Kidney epithelial cell (primary cell): ENCODE measurements around the gene POU4F3. TPM values are rescaled to one million over a fixed set of nuclear protein-coding genes. Genes with fewer than 3 reads are reported as not detected.
"Not testable (repeated sequence)": the region's sequence is repeated elsewhere in the genome, so short reads cannot be mapped to it uniquely, and the experiment has no call there.

ENCODE experiments used
- DNase-seq: peaks from one replicate; pipeline ENCODE4 v3.0.0-alpha.2; 2010; ENCODE audit warnings: low read depth
- H3K27me3 ChIP-seq: 2 replicates; pipeline ENCODE4 v1.6.0; 2011; ENCODE audit warnings: low read length; ENCODE audit not compliant: control insufficient read depth, insufficient read depth
- H3K36me3 ChIP-seq: 2 replicates; pipeline ENCODE4 v1.5.1; 2011; ENCODE audit warnings: low read length; ENCODE audit not compliant: control insufficient read depth, insufficient read depth
- H3K4me3 ChIP-seq: 2 replicates; pipeline ENCODE4 v1.5.1; 2011; ENCODE audit warnings: low read depth, mild to moderate bottlenecking, control low read depth, low read length
- total RNA-seq: library from RNA; depleted of rRNA; stranded (reverse); fragments of >200 nt; gene quantifications from 2 replicates; pipeline ENCODE4 v1.2.3, GENCODE V29; 2015
- TF ChIP-seq, protein P1 (sequence below): IDR thresholded peaks from 2 replicates; pipeline ENCODE4 v1.5.1; 2011; ENCODE audit warnings: mild to moderate bottlenecking, moderate library complexity, low read length, control low read depth, inconsistent platforms; ENCODE audit not compliant: insufficient read depth, poor library complexity, severe bottlenecking

POU4F3 gene, protein sequence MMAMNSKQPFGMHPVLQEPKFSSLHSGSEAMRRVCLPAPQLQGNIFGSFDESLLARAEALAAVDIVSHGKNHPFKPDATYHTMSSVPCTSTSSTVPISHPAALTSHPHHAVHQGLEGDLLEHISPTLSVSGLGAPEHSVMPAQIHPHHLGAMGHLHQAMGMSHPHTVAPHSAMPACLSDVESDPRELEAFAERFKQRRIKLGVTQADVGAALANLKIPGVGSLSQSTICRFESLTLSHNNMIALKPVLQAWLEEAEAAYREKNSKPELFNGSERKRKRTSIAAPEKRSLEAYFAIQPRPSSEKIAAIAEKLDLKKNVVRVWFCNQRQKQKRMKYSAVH
- total RNA-seq, result not detected in 2 replicates

DNA sequence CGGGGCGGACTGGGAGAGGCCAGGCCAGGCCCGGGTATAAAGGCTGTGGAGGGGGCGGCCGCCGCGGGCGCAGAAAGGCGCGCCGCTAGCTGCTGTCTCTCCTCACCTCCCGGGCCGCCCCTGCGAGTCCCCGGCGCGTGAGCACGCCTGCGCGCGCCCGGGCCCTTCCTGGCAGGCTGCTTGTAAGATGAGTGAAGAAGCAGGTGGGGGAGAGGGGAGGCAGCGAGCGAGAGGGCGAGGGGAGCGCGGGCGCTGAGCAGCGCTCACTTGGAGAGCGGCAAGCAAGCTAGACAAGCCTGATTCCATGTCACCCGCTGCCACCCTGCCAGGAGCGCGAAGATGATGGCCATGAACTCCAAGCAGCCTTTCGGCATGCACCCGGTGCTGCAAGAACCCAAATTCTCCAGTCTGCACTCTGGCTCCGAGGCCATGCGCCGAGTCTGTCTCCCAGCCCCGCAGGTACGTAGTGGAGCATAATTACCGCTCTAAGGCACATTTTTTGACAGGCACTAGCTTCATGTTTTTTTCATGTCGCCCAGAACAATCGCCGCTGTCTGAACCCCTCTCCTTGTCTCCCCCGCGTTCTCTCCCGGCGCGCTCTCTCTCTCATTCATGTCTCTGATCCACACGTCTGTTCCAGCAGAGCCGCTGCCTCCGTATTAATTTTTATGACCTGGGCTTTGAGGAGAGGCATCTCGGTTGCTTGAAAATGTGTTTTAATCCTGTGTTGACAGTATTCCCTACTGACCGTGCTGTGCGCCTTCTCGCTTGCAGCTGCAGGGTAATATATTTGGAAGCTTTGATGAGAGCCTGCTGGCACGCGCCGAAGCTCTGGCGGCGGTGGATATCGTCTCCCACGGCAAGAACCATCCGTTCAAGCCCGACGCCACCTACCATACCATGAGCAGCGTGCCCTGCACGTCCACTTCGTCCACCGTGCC lies at the start of gene POU4F3:
TSS of gene POU4F3 (plus strand) at position 66 of the 941 bp plus-strand sequence. CDS start at position 340, 274 bp downstream.
- no peak within 1 kb of the TSS for H3K4me3 ChIP-seq
- DNase-seq, result no peak
- TF ChIP-seq, protein P1, sequence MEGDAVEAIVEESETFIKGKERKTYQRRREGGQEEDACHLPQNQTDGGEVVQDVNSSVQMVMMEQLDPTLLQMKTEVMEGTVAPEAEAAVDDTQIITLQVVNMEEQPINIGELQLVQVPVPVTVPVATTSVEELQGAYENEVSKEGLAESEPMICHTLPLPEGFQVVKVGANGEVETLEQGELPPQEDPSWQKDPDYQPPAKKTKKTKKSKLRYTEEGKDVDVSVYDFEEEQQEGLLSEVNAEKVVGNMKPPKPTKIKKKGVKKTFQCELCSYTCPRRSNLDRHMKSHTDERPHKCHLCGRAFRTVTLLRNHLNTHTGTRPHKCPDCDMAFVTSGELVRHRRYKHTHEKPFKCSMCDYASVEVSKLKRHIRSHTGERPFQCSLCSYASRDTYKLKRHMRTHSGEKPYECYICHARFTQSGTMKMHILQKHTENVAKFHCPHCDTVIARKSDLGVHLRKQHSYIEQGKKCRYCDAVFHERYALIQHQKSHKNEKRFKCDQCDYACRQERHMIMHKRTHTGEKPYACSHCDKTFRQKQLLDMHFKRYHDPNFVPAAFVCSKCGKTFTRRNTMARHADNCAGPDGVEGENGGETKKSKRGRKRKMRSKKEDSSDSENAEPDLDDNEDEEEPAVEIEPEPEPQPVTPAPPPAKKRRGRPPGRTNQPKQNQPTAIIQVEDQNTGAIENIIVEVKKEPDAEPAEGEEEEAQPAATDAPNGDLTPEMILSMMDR, result no peak
- H3K36me3 ChIP-seq, result no peaks in the 10 kb centered on the region
- peaks cover 87% of the 10 kb centered on the region for H3K27me3 ChIP-seq

- no peaks in the 10 kb centered on the region for H3K27me3 ChIP-seq
- TF ChIP-seq, protein P1, result no peak
- DNase-seq, result no peak
- H3K4me3 ChIP-seq, result no peak overlapping the region
- no peaks in the 10 kb centered on the region for H3K36me3 ChIP-seq
Observed at GRCh38 chr5:146290318-146290717, 48.3 kb upstream of the POU4F3 start.

DNA sequence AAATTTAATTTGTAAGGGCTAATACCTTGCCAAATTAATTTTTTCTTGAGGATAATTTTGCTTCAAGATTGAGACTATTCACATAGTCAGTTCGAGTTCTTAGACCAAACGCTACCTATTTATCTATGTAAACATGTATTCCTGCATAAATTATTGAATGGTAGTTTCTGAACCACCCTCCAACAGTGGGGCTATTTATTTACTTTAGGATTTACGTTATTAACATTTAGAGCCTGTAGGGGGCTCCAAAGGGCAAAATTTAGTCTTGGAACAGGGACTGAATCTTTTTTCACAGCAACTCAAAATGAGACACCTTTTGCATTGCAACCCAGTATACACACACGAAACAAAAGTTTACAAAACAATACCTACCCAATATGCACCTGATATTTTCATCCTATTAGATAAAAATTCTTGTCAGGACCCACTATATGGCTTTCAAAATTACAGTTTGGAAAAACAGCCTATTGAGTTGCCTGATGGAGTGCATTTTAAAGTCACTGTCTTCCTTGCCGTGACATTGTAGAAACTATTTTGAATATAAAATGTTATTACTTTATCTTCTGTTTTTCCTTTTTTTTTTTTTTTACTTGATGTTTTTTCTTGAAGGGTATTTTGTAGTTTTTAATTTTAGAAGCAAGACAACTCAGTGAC lies 47.1 kb upstream of the POU4F3 start:
- peak; percentile 18 for DNase-seq
- no peak overlapping the region for H3K4me3 ChIP-seq
- TF ChIP-seq, protein P1, result peak; percentile 62

DNA sequence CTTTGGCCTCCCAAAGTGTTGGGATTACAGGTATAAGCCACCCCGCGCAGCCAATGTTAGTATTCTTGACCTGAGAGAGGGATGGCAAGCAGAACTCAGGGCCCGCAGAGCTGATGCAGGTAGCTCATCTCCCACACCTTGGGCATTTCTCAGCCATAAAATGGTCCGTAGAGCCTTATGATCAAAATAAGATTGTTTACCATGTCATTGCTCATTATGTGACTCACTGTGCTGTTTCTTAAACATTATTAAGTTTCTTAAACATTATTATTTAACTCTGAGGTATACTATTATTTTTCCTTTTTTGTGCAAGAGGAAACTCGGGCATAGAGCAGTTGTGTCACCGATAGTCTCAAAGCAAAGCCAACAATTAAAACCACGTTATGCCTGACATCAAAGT lies 42.4 kb upstream of the POU4F3 start:
- DNase-seq, result no peak
- TF ChIP-seq, protein P1, result no peak
- H3K36me3 ChIP-seq, result no peaks in the 10 kb centered on the region
- H3K4me3 ChIP-seq, result no peak overlapping the region
- no peaks in the 10 kb centered on the region for H3K27me3 ChIP-seq

More for the DNA sequence above, 47.1 kb upstream of the POU4F3 start:
- Histone ChIP-seq H3K36me3 (no peaks in the 10 kb centered on the region), H3K27me3 (no peaks in the 10 kb centered on the region)

DNA sequence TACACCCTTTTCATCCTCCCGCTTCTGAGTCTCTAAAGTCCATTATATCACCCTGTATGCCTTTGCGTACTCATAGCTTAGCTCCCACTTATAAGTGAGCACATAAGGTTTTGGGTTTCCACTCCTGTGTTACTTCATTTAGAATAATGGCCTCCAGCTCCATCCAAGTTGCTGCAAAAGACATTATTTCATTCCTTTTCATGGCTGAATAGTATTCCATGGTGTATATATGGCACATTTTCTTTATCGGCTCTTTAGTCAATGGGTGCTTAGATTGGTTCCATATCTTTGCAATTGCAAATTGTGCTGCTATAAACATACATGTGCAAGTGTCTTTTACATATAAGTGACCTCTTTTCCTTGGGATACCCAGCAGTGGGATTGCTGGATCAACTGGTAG lies 39.7 kb upstream of the POU4F3 start:
- not testable (repeated sequence) for H3K36me3 ChIP-seq, DNase-seq, H3K4me3 ChIP-seq, H3K27me3 ChIP-seq

GRCh38 chr5:146301626-146302025 lies 37.0 kb upstream of the POU4F3 start:
- H3K36me3 ChIP-seq, result no peaks in the 10 kb centered on the region
- H3K4me3 ChIP-seq, result no peak overlapping the region
- TF ChIP-seq, protein P1, result no peak
- H3K27me3 ChIP-seq, result no peaks in the 10 kb centered on the region
- DNase-seq, result no peak
